Measurements from ENCODE around the gene SPATA20. TPM values are rescaled to one million over a fixed set of nuclear protein-coding genes. Genes with fewer than 3 reads are reported as not detected.

SPATA20 gene
- total RNA-seq, 1 donor from 2014 or later: 84.1 TPM

DNA sequence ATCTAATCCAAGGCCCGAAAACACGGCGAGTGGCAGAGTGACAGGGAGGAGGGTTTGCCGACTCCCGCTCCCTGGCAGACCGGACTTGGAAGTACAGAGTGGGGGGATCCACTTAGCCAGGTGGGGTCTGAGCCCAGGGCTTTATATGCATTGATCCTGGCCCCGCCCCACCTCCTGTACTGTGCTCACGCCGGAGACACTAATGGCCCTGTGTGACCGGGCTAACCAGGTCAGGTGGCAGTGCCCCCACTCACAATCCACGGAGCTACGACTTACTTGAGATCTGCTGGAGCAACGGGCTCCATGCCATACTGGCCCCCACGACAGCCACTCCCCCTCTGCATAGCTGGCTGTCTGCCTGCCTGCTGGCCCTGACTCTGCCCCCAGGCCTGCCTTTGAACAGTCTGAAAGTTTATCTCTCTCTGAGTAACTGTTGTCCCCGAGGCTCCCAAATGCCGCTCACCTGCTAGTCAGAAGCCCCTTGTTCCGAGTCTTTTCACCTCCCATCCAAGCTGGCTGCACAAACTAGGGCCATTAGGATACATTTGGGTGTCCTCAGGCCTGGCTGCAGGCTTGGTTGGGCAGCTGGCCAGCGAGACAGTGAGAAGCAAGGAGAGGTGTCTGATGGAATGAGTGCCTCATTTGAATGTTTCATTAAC lies 41.5 kb downstream of the SPATA20 start:
- DNase-seq (ENCODE audit: low spot score, unreplicated experiment): no peak
- TF ChIP-seq, protein P1, sequence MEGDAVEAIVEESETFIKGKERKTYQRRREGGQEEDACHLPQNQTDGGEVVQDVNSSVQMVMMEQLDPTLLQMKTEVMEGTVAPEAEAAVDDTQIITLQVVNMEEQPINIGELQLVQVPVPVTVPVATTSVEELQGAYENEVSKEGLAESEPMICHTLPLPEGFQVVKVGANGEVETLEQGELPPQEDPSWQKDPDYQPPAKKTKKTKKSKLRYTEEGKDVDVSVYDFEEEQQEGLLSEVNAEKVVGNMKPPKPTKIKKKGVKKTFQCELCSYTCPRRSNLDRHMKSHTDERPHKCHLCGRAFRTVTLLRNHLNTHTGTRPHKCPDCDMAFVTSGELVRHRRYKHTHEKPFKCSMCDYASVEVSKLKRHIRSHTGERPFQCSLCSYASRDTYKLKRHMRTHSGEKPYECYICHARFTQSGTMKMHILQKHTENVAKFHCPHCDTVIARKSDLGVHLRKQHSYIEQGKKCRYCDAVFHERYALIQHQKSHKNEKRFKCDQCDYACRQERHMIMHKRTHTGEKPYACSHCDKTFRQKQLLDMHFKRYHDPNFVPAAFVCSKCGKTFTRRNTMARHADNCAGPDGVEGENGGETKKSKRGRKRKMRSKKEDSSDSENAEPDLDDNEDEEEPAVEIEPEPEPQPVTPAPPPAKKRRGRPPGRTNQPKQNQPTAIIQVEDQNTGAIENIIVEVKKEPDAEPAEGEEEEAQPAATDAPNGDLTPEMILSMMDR (IDR thresholded peaks at IDR 0.05; ENCODE audit: unreplicated experiment): no peak
- Mint-ChIP-seq H3K4me1 (ENCODE audit: low read depth) (peaks cover 34% of the 10 kb centered on the region), H3K36me3 (ENCODE audit: insufficient read depth) (no peaks in the 10 kb centered on the region), H3K4me3 (ENCODE audit: low read depth) (no peak overlapping the region), H3K27ac (no peak overlapping the region), H3K9me3 (ENCODE audit: low read depth) (no peaks in the 10 kb centered on the region), H3K27me3 (peaks cover 20% of the 10 kb centered on the region)

DNA sequence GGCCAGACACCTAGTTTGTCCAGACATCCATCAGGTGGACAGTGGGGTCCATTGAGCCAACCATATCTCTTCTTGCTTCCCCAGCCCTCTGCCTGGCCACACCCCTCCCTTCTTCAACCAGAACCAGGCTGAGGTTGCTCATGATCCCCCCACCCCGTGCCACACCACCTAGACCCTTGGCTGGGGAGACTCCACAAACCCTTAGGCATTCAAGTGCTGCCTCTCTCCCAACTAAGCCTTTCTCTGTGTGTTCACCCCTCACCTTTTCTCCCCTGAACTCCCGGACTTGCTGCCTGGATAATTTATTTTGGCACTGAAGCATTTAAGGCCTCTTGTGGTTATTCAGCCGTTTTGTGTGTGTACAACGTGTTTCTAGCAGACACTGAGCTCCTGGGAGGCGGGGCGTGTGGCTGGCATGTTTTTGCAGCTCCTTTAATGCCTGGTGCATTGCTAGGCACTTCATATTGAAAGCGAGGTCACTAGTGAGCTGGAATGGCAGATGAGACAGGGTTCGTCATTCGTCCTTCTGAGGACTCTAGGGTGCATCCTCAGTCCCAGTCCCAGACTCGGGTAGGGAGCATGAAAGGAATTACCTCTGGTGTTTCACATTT lies 42.2 kb downstream of the SPATA20 start:
- Mint-ChIP-seq H3K4me3 (ENCODE audit: low read depth) (no peak overlapping the region), H3K4me1 (ENCODE audit: low read depth) (peaks cover 32% of the 10 kb centered on the region), H3K27me3 (peaks cover 13% of the 10 kb centered on the region), H3K27ac (no peak overlapping the region), H3K36me3 (ENCODE audit: insufficient read depth) (no peaks in the 10 kb centered on the region), H3K9me3 (ENCODE audit: low read depth) (no peaks in the 10 kb centered on the region)
- TF ChIP-seq, protein P1 (IDR thresholded peaks at IDR 0.05; ENCODE audit: unreplicated experiment): no peak
- DNase-seq (ENCODE audit: low spot score, unreplicated experiment): no peak

DNA sequence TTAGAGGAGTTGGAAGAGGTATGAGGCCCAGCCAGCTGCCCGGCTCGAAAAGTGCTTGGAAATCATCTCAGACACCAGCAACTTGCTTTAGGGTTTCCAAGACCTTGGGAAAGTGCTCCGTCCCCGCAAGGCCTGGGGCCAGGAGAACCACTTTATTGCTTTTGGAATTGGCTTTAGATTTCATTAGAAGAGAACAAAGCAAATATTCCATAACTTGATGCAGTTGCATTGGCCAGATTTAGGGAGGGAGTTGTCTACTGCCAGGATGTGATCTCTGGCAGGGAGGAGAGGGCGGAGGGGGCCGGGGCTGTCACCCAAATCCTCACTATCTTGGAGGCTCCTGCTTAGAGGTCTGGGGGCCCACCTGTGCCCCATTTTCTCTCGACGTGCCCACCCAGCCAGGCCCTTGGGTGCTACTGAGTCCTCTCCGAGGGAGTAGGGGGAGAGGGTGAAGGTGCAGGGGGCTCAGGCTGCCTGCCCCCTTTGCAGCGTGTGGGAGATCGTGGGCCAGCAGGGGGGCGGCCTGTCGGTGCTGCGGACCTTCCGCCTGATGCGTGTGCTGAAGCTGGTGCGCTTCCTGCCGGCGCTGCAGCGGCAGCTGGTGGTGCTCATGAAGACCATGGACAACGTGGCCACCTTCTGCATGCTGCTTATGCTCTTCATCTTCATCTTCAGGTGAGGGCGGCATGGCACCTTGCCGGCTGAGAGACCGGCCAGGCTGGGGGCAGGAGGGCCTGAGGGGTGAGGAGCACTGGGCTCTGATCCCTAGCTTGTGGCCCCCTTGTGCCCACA lies 44.2 kb downstream of the SPATA20 start:
- peaks cover 32% of the 10 kb centered on the region for H3K4me1 Mint-ChIP-seq (ENCODE audit: low read depth)

DNA sequence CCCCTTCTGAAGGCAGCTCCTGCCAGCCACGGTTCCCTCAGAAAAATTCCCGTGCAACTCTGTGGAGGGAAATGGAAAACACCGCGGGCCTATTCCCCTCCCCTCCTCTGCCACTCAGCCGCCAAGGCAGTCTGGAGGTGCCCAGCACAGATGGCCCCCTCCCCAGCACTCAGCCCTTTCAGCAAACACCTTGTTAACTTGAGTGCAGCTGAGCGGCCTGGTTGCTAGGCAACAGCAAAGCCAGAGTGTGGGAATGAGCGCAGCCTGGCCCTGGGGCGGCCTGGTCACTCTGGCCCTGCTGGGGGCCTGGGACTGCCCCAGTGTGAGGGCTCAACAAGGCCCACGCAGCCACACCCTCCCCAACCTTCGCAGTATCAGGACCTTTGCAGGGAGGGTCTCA lies 46.3 kb downstream of the SPATA20 start:
- Mint-ChIP-seq H3K27me3 (peaks cover 4% of the 10 kb centered on the region), H3K9me3 (ENCODE audit: low read depth) (no peaks in the 10 kb centered on the region), H3K4me1 (ENCODE audit: low read depth) (peaks cover 28% of the 10 kb centered on the region), H3K4me3 (ENCODE audit: low read depth) (no peak overlapping the region), H3K27ac (peak overlapping the region; percentile 71), H3K36me3 (ENCODE audit: insufficient read depth) (no peaks in the 10 kb centered on the region)
- TF ChIP-seq, protein P1 (IDR thresholded peaks at IDR 0.05; ENCODE audit: unreplicated experiment): no peak
- peak; percentile 54 for DNase-seq (ENCODE audit: low spot score, unreplicated experiment)

More for the DNA sequence above, 44.2 kb downstream of the SPATA20 start:
- Mint-ChIP-seq H3K27ac (no peak overlapping the region), H3K9me3 (ENCODE audit: low read depth) (no peaks in the 10 kb centered on the region), H3K36me3 (ENCODE audit: insufficient read depth) (no peaks in the 10 kb centered on the region), H3K4me3 (ENCODE audit: low read depth) (no peak overlapping the region), H3K27me3 (peaks cover 7% of the 10 kb centered on the region)
- no peak for DNase-seq (ENCODE audit: low spot score, unreplicated experiment)
- TF ChIP-seq, protein P1 (IDR thresholded peaks at IDR 0.05; ENCODE audit: unreplicated experiment): no peak

DNA sequence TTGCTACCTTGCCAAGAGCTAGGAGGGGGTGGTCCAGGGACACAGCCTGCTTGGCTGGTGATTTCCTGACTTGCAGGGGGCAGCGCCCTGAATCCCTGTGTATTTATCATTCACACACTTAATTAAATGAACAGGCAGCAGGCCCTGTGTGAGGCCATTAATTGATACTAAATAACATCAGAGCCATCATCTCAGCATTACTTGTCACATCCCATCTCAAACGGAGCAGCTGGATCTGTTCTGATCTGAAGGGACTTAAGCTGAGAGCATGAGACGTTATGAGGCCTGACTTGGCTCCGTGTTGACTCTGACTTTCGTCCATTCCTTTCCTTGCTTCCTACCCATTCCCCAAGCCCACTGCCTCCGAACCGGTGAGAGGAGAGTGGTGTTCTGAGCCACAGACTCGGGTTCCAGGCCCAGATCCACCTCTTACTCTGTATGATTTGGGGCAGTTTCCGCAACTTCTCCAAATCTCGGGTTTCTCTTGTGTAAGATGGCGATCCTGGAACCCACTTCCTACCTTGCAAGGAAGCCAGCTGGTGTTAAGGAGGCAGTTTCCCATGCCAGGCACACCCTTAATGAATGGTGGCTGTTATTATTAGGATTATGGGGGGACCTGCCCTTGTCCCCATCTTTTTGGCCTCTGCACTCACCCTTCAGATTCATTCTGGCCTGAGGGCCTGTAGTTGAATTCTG lies 47.3 kb downstream of the SPATA20 start:
- peaks cover 4% of the 10 kb centered on the region for H3K27me3 Mint-ChIP-seq
- H3K9me3 Mint-ChIP-seq (ENCODE audit: low read depth): no peaks in the 10 kb centered on the region
- TF ChIP-seq, protein P1 (IDR thresholded peaks at IDR 0.05; ENCODE audit: unreplicated experiment): no peak
- H3K4me1 Mint-ChIP-seq (ENCODE audit: low read depth): peaks cover 18% of the 10 kb centered on the region
- DNase-seq (ENCODE audit: low spot score, unreplicated experiment): no peak
- H3K4me3 Mint-ChIP-seq (ENCODE audit: low read depth): no peak overlapping the region
- peak overlapping the region; percentile 37 for H3K27ac Mint-ChIP-seq
- no peaks in the 10 kb centered on the region for H3K36me3 Mint-ChIP-seq (ENCODE audit: insufficient read depth)
